Suprapubic skin (tissue), 4 donors: ENCODE data around the gene CHPT1. TPM values are rescaled to one million over a fixed set of nuclear protein-coding genes. Genes with fewer than 3 reads are reported as not detected.

Source experiments
- DNase-seq, 2 donors: peaks; one replicate each; pipeline ENCODE4 v3.0.0-alpha.2; 2019; ENCODE audit warnings: low spot score in 2 of 2
- H3K27ac ChIP-seq: fragments of 200-600 bp; sonication (generic); one replicate; pipeline ENCODE4 v1.5.1; 2019
- H3K27me3 ChIP-seq: fragments of 200-600 bp; sonication (generic); one replicate; pipeline ENCODE4 v1.5.1; 2019
- H3K36me3 ChIP-seq: fragments of 200-600 bp; sonication (generic); one replicate; pipeline ENCODE4 v1.5.1; 2019
- H3K4me1 ChIP-seq: fragments of 200-600 bp; sonication (generic); one replicate; pipeline ENCODE4 v1.5.1; 2019
- H3K4me3 ChIP-seq: fragments of 200-600 bp; sonication (generic); one replicate; pipeline ENCODE4 v1.5.1; 2019; ENCODE audit warnings: mild to moderate bottlenecking
- H3K9me3 ChIP-seq: fragments of 200-600 bp; sonication (generic); one replicate; pipeline ENCODE4 v1.5.1; 2019
- CTCF ChIP-seq, 2 donors: fragments of 200-600 bp in 1 of 2; fragments of 450-650 bp in 1 of 2; sonication (generic) in 1 of 2; IDR thresholded peaks; one replicate each; pipeline ENCODE4 v1.5.1; 2016 to 2019; ENCODE audit warnings: antibody characterized with exemption in 2 of 2, mild to moderate bottlenecking in 1 of 2, moderate library complexity in 1 of 2
- EP300 ChIP-seq: sonication (generic); formaldehyde crosslinking; IDR thresholded peaks from one replicate; pipeline ENCODE4 v1.6.1; 2017; ENCODE audit warnings: antibody characterized with exemption
- POLR2A ChIP-seq, 2 donors: fragments of 450-650 bp; IDR thresholded peaks; one replicate each; pipeline ENCODE4 v1.6.1; 2017; ENCODE audit warnings: antibody characterized with exemption in 2 of 2, mild to moderate bottlenecking in 2 of 2, moderate library complexity in 2 of 2
- POLR2AphosphoS5 ChIP-seq, 3 donors: sonication (generic); formaldehyde crosslinking; IDR thresholded peaks; one replicate each; pipeline ENCODE4 v1.6.1; 2017; ENCODE audit warnings: antibody characterized with exemption in 3 of 3
- WGBS: methylation state at CpG from one replicate; pipeline ENCODE4 v1.1.5; 2018; 5-methylcytosine and 5-hydroxymethylcytosine counted together
- total RNA-seq, 4 donors: library from RNA; depleted of rRNA; stranded (reverse); fragments of >200 nt; gene quantifications; one replicate each; pipeline ENCODE4 v1.1.0, GENCODE V29; 2016

The CHPT1 gene
- total RNA-seq, 4 donors from 2014 or later = 54.6 to 125 (median 75.5) TPM

- Histone ChIP-seq H3K27me3 (no peaks in the 10 kb centered on the region), H3K27ac (no peak overlapping the region), H3K4me3 (no peak overlapping the region), H3K4me1 (no peaks in the 10 kb centered on the region), H3K9me3 (no peaks in the 10 kb centered on the region), H3K36me3 (peaks cover 80% of the 10 kb centered on the region)
- WGBS = 71% methylated on average over 1 of the region's 1 CpG
- no peak for DNase-seq
- no peak for TF ChIP-seq POLR2AphosphoS5 (IDR thresholded peaks at IDR 0.05)
- no peak for TF ChIP-seq CTCF (IDR thresholded peaks at IDR 0.05)
- TF ChIP-seq EP300 = no peak
Measured at GRCh38 chr12:101747697-101748096, 50.3 kb downstream of the CHPT1 start.

GRCh38 chr12:101748907-101749306 lies 51.5 kb downstream of the CHPT1 start:
- H3K36me3 ChIP-seq = peaks cover 85% of the 10 kb centered on the region

GRCh38 chr12:101749657-101750056 lies 52.2 kb downstream of the CHPT1 start:
- no peak for DNase-seq
- H3K27me3 ChIP-seq = no peaks in the 10 kb centered on the region
- H3K36me3 ChIP-seq = peaks cover 85% of the 10 kb centered on the region
- no peaks in the 10 kb centered on the region for H3K4me1 ChIP-seq
- TF ChIP-seq CTCF (IDR thresholded peaks at IDR 0.05) (no peak), POLR2AphosphoS5 (IDR thresholded peaks at IDR 0.05) (no peak)
- 90% methylated on average over 4 of the region's 4 CpGs for WGBS
- H3K4me3 ChIP-seq = no peak overlapping the region
- no peaks in the 10 kb centered on the region for H3K9me3 ChIP-seq
- H3K27ac ChIP-seq = no peak overlapping the region

More at GRCh38 chr12:101748907-101749306, 51.5 kb downstream of the CHPT1 start:
- no peak for DNase-seq
- no peaks in the 10 kb centered on the region for H3K27me3 ChIP-seq
- TF ChIP-seq EP300 (no peak), POLR2AphosphoS5 (IDR thresholded peaks at IDR 0.05) (no peak), POLR2A (IDR thresholded peaks at IDR 0.05) (no peak), CTCF (IDR thresholded peaks at IDR 0.05) (no peak)
- no peak overlapping the region for H3K27ac ChIP-seq
- H3K4me1 ChIP-seq = no peaks in the 10 kb centered on the region
- no peaks in the 10 kb centered on the region for H3K9me3 ChIP-seq
- WGBS = 98% methylated on average over 1 of the region's 1 CpG
- H3K4me3 ChIP-seq = no peak overlapping the region

GRCh38 chr12:101750152-101750551 lies 52.7 kb downstream of the CHPT1 start:
- 93% methylated on average over 4 of the region's 4 CpGs for WGBS
- H3K4me1 ChIP-seq = no peaks in the 10 kb centered on the region
- no peaks in the 10 kb centered on the region for H3K9me3 ChIP-seq
- no peaks in the 10 kb centered on the region for H3K27me3 ChIP-seq
- H3K27ac ChIP-seq = no peak overlapping the region
- H3K4me3 ChIP-seq = no peak overlapping the region
- peaks cover 83% of the 10 kb centered on the region for H3K36me3 ChIP-seq
- no peak for DNase-seq
- no peak for TF ChIP-seq POLR2AphosphoS5 (IDR thresholded peaks at IDR 0.05)
- no peak for TF ChIP-seq POLR2A (IDR thresholded peaks at IDR 0.05)
- no peak for TF ChIP-seq EP300
- TF ChIP-seq CTCF (IDR thresholded peaks at IDR 0.05) = no peak

GRCh38 chr12:101759396-101760047 lies 62.1 kb downstream of the CHPT1 start:
- H3K36me3 ChIP-seq = peaks cover 34% of the 10 kb centered on the region

More at GRCh38 chr12:101759396-101760047, 62.1 kb downstream of the CHPT1 start:
- DNase-seq = no peak
- Histone ChIP-seq H3K4me1 (peaks cover 26% of the 10 kb centered on the region), H3K9me3 (no peaks in the 10 kb centered on the region), H3K27ac (no peak overlapping the region), H3K4me3 (no peak overlapping the region), H3K27me3 (no peaks in the 10 kb centered on the region)
- WGBS = 63% methylated on average over 5 of the region's 5 CpGs
- TF ChIP-seq POLR2AphosphoS5 (IDR thresholded peaks at IDR 0.05) (no peak), CTCF (IDR thresholded peaks at IDR 0.05) (peak; percentile 39 to 63)
